Osteocyte (in vitro differentiated cells): ENCODE measurements around the gene RAB44. TPM values are rescaled to one million over a fixed set of nuclear protein-coding genes. Genes with fewer than 3 reads are reported as not detected.

Experiments used
- DNase-seq: peaks from one replicate; pipeline ENCODE4 v3.0.0; 2021; ENCODE audit warnings: mixed read lengths; ENCODE audit not compliant: unreplicated experiment; ENCODE audit errors: extremely low spot score
- H3K27ac Mint-ChIP-seq: one replicate; pipeline ENCODE4 v1.8.0; 2021; ENCODE audit warnings: mild to moderate bottlenecking, mixed read lengths; ENCODE audit not compliant: unreplicated experiment
- H3K27me3 Mint-ChIP-seq: one replicate; pipeline ENCODE4 v1.8.0; 2021; ENCODE audit warnings: mixed read lengths; ENCODE audit not compliant: unreplicated experiment
- H3K36me3 Mint-ChIP-seq: one replicate; pipeline ENCODE4 v1.8.0; 2021; ENCODE audit warnings: mixed read lengths; ENCODE audit not compliant: unreplicated experiment
- H3K4me1 Mint-ChIP-seq: one replicate; pipeline ENCODE4 v1.8.0; 2021; ENCODE audit warnings: mixed read lengths; ENCODE audit not compliant: unreplicated experiment
- H3K4me3 Mint-ChIP-seq: one replicate; pipeline ENCODE4 v1.8.0; 2021; ENCODE audit warnings: mild to moderate bottlenecking, moderate library complexity, mixed read lengths; ENCODE audit not compliant: unreplicated experiment
- H3K9me3 Mint-ChIP-seq: one replicate; pipeline ENCODE4 v1.8.0; 2021; ENCODE audit warnings: mixed read lengths; ENCODE audit not compliant: unreplicated experiment
- total RNA-seq: library from RNA; stranded (reverse); gene quantifications from 2 replicates; pipeline ENCODE4 v1.2.1, GENCODE V29; 2021
- TF ChIP-seq, protein P1 (sequence below): fragments of 200-600 bp; sonication (generic); IDR thresholded peaks from 2 replicates; pipeline ENCODE4 v1.5.0; 2021; ENCODE audit warnings: antibody characterized with exemption, mild to moderate bottlenecking, moderate library complexity

The RAB44 gene
- total RNA-seq, 1 donor from 2014 or later = not detected

DNA sequence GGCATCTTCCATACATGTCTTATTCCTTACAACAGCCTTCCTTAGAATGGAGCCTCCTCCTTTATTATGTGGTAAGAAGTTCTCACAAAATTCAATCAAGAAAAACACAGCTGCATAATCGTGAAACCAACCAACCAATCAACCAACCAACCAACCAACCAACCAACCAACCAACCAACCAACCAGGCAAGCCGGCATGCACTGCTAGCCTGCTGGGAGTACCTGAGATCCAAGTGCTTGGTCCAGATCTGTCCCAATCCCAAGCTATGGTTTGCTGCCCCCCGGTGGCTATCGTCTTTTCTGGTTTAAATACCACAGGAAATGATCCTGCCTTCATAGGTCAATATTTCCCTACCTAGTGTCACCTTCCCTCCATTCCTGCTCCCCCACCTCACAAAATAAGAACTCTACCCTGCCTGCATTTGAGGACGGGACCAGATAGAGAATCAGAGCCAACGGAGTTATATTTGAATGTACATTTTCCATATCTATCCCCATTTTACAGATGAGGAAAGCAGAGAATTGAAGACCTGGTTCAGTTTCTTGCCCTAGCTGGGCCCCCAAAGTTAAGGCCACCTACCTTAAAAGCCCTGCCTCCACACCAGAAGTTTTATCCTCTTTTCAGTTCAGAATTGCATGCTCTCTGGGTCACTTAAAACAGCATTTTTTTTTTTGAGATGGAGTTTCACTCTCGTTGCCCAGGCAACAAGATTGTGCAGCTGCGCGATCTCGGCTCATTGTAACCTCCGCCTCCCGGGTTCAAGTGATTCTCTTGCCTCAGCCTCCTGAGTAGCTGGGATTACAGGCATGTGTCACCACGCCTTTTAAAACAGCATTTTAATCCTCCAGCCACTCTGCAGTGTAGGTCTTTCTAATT lies 27.1 kb downstream of the RAB44 start:
- Mint-ChIP-seq H3K4me1 (peaks cover 8% of the 10 kb centered on the region), H3K9me3 (no peaks in the 10 kb centered on the region), H3K4me3 (no peak overlapping the region), H3K27ac (no peak overlapping the region), H3K36me3 (no peaks in the 10 kb centered on the region), H3K27me3 (no peaks in the 10 kb centered on the region)
- DNase-seq = no peak
- TF ChIP-seq, protein P1, sequence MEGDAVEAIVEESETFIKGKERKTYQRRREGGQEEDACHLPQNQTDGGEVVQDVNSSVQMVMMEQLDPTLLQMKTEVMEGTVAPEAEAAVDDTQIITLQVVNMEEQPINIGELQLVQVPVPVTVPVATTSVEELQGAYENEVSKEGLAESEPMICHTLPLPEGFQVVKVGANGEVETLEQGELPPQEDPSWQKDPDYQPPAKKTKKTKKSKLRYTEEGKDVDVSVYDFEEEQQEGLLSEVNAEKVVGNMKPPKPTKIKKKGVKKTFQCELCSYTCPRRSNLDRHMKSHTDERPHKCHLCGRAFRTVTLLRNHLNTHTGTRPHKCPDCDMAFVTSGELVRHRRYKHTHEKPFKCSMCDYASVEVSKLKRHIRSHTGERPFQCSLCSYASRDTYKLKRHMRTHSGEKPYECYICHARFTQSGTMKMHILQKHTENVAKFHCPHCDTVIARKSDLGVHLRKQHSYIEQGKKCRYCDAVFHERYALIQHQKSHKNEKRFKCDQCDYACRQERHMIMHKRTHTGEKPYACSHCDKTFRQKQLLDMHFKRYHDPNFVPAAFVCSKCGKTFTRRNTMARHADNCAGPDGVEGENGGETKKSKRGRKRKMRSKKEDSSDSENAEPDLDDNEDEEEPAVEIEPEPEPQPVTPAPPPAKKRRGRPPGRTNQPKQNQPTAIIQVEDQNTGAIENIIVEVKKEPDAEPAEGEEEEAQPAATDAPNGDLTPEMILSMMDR = peak; percentile 65

DNA sequence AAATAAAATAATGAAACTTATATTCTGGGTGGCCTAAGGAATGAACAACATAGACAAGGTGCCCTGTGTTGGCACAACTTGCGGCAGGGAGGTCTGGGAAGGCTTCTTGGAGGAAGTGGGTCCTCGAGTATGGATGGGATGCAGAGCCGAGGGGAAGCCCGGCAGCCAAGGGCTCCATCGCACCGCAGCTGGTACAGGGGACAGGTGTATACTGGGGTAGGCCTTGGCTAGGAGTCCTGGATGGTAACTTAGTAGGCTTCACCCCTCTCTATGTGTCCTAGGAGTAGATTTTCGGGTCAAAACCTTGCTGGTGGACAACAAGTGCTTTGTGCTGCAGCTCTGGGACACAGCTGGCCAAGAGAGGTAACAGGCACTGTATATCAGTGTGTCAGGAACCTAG lies 28.0 kb downstream of the RAB44 start:
- Mint-ChIP-seq H3K9me3 (no peaks in the 10 kb centered on the region), H3K36me3 (no peaks in the 10 kb centered on the region), H3K27me3 (no peaks in the 10 kb centered on the region), H3K4me1 (peaks cover 8% of the 10 kb centered on the region), H3K27ac (no peak overlapping the region), H3K4me3 (no peak overlapping the region)
- no peak for DNase-seq
- TF ChIP-seq, protein P1 = no peak

DNA sequence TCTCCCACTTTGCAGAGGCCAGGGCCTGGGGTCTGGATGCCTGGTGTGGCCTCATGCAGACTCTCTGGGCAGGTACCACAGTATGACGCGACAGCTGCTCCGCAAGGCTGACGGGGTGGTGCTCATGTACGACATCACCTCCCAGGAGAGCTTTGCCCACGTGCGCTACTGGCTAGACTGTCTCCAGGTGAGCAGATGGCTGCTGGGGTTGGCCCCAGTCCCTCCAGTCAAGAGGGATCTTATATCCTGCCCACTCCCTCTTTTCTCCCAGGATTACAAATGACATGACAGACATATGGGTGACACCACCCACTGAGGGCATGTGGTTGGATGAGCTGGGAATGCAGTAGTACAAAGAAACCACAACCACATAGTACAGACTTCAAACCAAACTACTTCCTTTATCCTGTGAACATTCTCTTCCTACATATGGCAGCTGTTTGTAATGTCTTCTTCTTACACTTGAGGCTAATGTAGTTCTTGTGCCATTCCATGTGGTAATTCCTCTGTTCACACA lies 29.9 kb downstream of the RAB44 start:
- Mint-ChIP-seq H3K4me3 (no peak overlapping the region), H3K36me3 (no peaks in the 10 kb centered on the region), H3K4me1 (peaks cover 8% of the 10 kb centered on the region), H3K27ac (no peak overlapping the region), H3K27me3 (no peaks in the 10 kb centered on the region), H3K9me3 (no peaks in the 10 kb centered on the region)
- TF ChIP-seq, protein P1 = no peak
- no peak for DNase-seq

DNA sequence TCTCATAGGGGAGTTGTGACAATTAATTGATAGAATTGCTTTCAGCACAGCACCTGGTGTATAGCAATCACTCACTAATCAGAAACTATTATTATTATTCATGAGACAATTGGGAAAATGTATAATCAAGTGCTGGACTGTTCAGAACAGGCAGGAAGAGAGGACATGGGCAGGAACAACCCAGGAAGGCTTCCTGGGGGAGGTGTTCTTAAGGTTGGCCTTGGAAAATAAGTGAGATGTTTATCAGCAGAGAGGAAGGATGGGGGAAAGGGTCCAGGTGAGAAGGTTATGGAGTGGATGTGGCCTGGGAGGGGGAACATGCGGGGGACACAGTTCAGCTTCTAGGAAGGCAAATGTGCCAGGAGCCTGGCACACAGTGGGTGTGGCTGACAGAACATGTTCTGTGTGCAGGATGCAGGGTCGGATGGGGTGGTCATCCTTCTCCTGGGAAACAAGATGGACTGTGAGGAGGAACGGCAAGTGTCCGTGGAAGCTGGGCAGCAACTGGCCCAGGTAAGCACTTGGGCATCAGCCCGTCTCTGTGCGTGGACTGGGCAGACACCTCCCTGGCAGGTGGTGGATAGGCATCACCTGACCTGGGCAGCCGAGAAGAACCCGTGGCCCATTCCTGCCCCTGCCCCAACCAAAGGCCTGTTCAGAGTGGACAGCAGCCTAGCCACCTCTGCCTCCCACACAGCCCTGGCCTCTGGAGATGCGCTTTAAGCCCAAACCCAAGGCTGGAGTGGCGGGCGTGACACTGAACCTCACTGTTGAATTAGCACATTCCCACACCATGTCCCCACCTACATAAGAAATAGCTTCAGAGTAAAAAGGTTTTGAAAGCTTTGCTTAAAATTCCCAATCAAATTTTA lies 30.9 kb downstream of the RAB44 start:
- peaks cover 8% of the 10 kb centered on the region for H3K4me1 Mint-ChIP-seq
- H3K4me3 Mint-ChIP-seq = no peak overlapping the region
- no peak overlapping the region for H3K27ac Mint-ChIP-seq
- TF ChIP-seq, protein P1 = no peak
- DNase-seq = no peak
- H3K27me3 Mint-ChIP-seq = no peaks in the 10 kb centered on the region
- H3K9me3 Mint-ChIP-seq = no peaks in the 10 kb centered on the region
- H3K36me3 Mint-ChIP-seq = no peaks in the 10 kb centered on the region

DNA sequence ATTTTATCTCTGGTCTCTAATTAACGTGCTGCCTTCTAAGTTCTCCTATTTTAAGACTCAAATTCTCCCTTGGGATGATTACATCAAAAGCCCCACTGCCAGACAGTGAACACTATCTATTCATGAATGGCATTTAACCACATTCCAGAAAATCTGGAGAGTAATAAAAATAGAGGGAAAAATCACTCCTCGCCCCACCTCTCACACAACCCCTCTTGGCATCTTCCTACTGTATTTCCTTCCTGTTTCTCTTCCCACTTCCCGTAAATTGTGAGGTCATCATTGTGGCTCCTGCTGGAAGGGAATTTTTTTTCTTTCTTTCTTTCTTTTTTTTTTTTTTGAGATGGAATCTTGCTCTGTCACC lies 31.5 kb downstream of the RAB44 start:
- H3K27me3 Mint-ChIP-seq = no peaks in the 10 kb centered on the region
- H3K36me3 Mint-ChIP-seq = no peaks in the 10 kb centered on the region
- H3K9me3 Mint-ChIP-seq = no peaks in the 10 kb centered on the region
- TF ChIP-seq, protein P1 = no peak
- DNase-seq = no peak
- H3K27ac Mint-ChIP-seq = no peak overlapping the region
- peaks cover 9% of the 10 kb centered on the region for H3K4me1 Mint-ChIP-seq
- H3K4me3 Mint-ChIP-seq = no peak overlapping the region
